NCI-H1092 treated with DMSO at 0.1 percent for 48 hours (cell line): Measurements from ENCODE around the gene HDDC3.

Experiments
- DNase-seq: peaks from one replicate; lab custom pipeline; 2025; lab: John Stamatoyannopoulos, UW

The HDDC3 gene, protein sequence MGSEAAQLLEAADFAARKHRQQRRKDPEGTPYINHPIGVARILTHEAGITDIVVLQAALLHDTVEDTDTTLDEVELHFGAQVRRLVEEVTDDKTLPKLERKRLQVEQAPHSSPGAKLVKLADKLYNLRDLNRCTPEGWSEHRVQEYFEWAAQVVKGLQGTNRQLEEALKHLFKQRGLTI

DNA sequence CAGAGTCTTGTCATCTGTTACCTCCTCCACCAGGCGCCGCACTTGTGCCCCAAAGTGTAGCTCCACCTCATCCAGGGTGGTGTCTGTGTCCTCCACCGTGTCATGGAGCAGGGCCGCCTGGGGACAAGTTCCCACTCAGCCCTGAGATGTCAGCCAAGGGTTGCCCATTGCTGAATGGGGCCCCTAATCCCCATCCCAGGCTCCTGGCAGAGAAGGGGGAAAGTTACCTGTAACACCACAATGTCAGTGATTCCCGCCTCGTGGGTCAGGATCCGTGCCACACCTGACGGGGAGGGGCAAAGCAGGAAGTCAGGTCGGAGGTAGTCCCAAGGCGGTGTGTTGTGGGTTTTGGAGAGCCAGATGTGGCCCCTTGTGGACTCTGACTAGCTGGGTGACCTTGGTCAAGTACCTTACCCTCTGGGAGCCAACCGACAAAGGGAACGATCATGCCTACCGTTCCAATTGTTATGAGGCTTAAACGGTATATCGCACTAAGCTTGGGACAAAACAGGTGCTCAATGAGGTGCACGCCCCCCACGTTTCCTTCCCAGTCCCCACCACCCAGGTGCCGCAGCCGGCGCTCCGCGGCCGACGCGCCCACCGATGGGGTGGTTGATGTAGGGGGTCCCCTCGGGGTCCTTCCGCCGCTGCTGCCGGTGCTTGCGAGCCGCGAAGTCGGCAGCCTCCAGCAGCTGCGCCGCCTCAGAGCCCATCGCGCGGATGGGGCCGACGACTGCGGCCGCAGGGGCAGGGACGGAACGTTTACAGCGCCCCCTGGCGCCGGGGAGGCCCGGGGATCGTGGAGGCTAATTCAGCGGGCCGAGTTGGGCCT lies at the start of gene HDDC3:
HDDC3 (minus strand) TSS at position 722 of the 832 bp plus-strand sequence; CDS start at position 713, 9 bp downstream.
- DNase-seq = peak; percentile 66

DNA sequence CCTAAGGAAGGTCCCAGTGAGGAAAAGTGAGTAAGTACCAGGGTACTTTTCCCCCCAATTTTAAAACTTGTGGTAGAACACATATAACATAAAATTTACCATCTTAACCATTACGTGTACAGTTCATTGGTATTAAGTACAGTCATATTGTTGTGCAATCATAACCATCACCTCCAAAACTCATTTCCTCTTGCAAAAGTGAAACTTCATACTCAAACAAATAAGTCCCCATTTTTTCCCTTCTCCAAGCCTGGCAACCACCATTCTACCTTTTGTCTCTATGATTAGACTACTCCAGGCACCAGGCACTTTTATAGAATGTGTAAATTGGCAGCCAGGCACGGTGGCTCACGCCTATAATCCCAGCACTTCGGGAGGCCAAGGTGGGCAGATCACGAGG lies 49.8 kb upstream of the HDDC3 start:
- DNase-seq = no peak

DNA sequence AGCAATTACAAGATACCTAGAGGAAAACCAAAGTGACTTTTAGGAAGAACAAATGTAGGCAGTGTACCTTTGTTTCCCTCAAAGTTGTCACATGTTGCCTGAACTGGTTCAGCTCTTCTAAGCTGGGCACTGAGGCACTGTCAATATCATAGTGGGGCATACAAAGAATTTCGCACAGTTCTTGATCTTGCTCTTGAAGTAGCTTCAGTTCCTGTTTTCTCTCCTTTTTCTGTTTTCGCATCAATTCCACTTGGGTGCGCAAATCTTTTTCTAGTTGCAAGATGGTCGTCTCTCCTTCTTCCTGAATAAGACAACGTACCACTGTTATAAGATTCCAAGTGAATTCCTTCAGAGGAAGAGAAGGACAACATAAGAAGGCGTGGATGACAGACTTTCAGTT lies 49.3 kb upstream of the HDDC3 start:
- no peak for DNase-seq

DNA sequence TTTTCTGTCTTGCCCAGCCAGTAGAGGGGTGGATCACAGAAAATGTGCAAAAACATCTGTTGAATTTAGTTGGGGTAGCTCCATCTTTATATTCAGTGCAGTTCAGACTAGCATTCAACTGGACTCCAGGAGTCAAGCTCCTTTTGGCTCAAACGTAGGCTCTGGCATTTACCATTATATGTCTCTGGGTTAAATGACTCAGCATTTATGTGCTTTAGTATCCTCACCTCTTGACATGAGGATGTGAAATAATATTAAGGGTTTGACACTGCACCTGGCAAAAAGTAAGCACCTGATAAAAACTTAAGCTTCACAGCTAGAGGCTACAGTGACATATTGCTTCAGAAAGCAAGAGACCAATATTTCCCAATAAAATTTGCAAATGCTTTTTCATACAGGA lies 47.2 kb upstream of the HDDC3 start:
- DNase-seq = no peak

DNA sequence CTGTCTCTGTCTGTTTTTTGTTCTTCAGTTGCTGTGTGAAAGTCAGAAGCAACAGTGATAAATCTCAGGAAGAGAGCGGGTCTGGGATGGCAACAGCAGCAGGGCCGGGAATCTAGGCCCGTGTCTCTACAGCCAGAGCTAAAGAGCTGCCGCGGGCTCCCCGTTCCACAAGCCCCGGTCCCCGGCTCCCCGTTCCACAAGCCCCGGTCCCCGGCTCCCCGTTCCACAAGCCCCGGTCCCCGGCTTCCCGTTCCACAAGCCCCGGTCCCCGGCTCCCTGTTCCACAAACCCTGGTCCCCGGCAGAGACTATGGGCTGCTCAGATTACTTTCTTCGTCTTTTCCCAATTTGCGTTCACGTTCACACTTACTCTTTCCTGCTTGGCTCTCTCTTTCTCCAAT lies 41.9 kb upstream of the HDDC3 start:
- DNase-seq = no peak

DNA sequence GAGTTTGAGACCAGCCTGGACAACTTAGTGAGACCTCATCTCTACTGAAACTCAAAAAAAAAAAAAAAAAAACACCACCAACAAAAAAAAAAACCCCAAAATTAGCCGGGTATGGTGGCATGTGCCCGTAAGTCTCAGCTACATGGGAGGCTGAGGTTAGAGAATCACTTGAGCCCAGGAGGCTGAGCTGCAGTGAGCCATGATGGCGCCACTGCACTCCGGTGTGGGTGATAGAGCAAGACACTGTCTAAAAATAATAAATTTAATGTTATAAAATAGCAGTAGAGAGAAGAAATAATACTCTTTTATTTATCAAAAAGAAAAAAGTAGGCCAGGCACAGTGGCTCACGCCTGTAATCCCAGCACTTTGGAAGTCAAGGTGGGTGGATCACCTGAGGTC lies 39.8 kb upstream of the HDDC3 start:
- no peak for DNase-seq

DNA sequence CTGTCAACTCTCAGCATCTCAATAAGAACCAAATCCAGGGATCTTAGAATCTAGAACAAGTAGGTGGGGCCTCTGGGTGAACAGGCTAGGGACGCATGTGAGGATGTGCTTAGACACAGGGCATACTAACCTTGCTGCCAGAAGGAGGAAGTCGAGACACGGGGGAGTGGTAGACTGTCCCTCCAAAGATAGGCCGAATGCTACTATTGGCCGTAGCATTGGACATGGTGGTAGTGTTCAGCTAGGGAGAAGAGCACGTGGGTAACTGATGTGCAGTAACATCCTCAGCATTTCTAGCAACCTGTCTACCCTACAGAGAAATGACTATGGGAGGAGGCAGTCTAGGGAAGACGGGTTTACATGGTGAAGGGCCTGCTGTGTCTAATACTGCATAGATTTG lies 37.9 kb upstream of the HDDC3 start:
- no peak for DNase-seq

DNA sequence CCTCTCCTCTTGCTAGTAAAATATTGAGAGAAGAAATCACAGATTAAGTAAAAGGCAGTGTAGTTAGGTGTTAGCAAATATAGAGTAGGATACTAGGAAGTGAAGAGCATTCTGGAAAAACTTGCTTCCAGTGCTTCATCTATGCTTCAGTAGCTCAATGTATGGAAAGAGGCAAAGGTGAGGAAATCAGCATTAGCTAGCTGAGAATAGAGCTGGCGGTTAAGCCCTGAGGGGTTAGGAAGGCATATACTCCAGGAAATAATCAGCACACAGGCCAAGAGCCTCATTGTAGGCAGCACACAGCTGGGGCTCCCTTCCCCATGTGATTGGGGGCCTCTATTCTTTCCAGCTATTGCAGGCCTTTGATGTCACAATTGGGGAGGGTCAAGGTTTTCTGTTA lies 36.1 kb upstream of the HDDC3 start:
- DNase-seq = no peak

DNA sequence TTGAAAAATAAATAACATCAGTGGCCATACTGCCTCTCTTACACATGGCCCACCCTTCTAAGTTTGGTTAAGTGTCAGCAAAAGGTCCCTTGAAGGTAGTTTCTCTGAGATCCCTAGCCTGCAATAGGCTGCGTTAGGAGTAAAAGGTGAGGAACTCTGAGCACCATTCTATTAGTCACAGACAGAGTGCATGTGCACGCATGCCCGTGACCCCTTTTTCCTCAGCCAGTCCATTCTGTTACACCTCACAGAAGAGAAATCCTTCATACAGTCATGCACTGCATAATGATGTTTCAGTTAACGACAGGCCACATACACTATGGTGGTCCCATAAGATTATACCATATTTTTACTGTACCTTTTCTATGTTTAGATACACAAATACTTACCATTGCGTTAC lies 34.9 kb upstream of the HDDC3 start:
- no peak for DNase-seq

DNA sequence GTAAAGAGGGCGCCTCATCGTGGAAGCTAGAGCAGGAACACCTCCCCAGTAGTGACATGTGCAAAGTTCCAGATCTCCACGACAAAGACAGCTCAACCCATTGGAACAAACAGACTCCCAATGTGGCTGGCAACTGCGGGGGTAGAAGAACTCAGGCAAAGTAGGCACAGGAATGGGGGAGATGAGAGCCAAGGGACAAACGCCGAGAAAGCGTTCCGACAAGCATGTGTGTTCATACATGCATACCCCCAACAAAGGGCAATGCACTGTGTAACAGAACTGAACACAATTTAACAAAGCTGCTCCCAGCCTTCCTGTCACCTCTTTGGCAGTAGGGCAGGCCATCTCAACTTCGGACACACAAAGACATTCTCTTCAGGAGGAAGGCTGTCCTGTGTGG lies 33.9 kb upstream of the HDDC3 start:
- no peak for DNase-seq

DNA sequence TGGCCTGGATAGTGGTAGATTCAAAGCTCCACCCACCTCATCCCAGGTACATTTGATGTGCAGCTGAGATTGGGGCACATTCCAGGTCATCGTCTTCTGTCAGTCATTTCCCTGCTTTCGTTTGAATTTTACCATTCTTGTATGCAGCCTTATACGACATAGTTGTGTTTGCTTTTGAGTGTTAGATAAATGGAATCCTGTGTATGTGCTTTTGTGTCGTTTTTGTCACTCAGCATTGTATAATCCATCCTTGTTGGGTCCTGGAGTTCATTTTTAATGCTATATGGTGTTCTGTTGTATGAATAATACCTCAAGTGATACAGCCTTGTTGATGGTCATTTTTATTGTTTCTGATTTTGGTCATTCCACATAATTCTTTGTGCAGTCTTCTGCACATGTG lies 29.7 kb upstream of the HDDC3 start:
- DNase-seq = no peak

DNA sequence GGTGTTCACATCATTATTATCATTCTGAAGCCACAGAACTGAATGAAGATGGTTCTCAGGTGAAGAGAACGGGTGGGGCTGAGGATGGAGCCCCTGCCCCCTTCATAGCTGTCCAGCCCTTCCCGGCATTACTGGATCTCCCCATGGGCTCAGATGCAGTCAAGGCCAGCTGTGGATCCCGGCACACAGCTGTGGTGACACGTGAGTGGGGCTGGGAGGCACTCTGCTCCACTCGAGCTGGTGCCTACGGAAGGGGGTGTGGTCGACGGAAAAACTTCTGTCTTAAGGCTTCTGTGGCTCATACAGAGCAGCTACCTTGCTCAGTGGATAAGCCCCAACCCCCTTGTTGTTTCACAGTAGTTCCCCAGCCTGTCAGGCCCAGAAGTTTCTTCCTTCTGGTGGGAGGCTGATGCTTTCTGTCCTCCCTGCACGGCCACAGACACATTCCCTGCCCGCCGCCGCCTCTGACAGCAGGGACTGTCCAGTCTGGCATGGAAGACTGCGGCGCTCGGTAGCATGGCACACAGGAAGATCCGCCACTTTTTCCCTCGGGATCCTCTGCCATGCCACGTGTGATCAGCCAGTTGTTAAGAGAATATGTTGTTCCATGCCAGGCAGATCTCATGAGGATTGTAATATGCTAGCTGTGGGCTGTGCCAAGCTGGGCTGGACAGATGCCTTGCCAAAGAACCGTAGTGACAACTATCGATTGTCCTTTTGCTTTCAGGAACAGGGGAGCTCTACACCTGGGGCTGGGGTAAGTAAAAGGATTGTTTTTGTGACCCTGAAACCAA lies 28.1 kb upstream of the HDDC3 start:
- no peak for DNase-seq

DNA sequence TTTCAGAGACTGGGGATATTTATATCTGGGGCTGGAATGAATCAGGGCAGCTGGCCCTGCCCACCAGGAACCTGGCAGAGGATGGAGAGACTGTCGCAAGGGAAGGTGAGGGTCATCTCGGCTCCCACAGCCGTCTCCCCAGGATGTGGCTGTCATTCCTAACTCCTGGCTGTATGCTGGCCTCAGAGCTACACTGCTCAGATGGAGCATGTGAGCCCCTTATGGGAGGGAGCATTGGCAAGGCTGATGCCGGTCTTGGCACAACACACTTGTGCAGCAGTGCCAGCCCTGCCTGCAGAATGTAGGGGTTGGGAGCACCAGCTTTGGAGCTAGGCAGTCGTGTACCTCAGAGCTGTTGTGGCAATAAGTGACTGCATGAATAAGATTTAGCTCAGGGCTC lies 27.5 kb upstream of the HDDC3 start:
- peak; percentile 9 for DNase-seq

DNA sequence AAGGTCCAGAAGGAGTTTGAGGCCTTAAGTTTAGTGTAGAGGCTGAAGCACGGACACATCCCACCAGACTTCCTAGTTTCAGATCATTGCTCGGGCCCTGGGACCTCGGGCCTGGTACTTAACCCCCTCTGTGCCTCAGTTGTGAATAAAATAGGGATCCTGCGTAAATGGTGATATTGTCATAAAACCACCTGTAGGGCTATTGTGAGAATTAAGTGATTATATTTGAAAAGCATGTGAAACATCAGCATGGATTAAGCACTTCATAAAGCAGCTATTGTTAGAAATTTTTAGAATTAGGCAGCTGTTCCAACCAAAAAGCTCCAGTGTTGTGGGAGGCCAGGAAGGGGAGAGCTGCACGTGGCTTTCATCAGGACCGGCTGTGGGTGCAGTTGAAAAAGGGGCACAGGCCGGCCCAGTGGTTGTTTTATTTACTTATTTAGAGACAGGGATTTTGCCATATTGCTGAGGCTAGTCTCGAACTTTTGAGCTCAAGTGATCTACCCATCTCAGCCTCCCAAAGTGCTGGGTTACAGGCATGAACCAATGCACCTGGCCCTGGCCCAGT lies 26.8 kb upstream of the HDDC3 start:
- no peak for DNase-seq

DNA sequence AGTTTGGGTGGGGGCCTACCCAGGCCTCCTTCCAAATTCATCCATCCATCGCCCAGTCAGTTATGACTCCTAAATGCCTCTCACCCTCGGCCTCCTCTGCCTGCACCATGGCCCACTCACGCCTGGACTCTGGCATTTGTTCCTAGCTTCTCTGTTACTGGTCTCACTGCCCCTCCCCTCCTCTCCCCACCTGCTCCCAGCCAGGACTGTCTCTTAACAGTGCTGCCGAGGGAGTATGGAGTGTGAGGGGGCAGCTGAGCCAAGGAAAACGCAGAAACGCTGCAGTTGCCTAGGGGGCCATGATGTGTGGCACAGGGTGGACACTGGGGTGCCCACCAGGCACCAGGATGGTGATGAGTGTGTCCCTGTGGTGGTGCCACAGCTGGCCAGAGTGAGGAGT lies 25.4 kb upstream of the HDDC3 start:
- no peak for DNase-seq

DNA sequence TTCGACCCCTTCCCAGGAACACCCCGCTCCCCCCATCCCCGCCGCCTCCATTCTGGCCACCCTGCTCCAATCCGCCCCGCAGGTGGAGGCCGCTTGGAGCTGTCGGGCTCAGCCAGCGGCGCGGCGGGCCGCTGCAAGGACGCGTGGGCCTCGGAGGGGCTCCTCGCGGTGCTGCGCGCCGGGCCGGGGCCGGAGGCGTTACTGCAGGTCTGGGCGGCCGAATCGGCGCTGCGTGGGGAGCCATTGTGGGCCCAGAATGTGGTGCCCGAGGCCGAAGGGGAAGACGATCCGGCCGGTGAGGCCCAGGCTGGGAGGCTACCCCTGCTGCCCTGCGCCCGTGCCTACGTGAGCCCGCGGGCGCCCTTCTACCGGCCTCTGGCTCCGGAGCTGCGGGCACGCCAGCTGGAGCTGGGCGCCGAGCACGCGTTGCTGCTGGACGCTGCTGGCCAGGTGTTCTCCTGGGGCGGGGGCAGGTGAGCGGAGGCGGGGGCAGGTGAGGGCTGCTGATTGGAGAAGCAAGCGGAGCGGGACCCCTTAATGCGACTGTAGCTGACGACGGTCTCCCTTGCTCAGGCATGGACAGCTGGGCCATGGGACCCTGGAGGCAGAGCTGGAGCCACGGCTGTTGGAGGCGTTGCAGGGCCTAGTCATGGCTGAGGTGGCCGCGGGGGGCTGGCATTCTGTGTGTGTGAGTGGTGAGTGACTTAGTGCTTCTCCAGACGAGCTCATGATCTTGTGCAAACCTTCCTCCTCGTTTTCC lies 24.9 kb upstream of the HDDC3 start:
- DNase-seq = peak; percentile 19

DNA sequence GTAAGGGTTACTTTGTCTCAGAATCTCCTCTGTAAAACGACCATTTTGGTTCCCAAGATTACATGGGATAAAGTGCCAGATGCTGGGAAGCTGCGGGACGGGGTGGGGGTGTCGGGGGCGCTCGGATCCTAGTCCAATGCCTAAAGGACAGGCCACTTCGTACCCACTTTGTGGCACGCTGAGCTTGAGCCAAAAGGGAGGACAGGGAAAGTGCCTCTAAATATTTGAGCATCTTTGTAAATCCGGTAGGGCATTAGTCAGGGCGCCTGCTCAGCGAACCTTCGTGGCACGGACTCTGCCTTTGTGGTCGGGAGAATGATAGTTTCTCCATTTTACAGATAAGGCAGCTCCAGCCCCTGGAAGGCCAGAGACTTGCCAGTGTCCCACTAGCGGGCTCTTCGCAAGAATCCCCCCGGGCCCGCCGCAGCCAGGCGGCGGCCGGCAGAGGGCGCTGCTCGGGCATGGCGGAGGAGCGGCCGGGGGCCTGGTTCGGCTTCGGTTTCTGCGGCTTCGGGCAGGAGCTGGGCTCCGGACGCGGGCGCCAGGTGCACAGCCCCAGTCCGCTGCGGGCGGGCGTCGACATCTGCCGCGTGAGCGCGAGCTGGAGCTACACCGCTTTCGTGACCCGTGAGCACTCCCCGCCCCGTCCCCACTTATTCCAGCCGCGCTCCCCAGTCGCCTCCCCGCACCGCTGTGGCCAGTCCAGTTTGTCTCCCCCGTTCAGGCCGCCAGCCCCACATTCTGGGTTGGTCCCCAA lies 24.1 kb upstream of the HDDC3 start:
- peak; percentile 70 for DNase-seq

DNA sequence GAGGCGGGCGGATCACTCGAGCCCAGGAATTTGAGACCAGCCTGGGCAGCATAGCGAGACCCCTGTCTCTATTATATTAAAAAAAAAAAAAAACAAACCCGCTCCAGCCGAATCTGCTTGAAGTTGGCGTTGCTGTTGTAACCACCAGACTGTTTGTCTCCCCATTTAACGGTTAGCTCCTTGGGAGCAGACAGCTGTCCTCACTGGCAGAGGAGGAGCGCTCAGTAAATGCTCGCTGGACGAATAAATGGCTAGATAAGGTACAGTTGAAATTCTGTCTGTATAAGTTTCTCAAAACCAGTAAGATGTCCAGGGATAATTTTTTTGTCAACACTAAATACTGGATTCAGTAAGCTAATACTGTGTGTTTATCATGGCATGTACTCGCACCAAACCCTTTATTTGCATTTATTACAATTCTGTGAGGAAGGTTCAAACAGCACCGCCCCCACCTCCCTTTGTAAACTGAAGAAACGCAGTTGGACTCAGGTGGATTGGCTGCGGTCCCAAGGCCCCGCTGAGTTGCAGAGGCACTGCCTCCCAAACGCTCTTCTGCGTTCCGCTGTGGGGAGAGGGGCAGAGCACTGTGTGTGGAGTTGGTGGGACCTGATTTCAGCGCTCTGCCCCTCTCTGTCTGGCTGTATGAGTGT lies 23.4 kb upstream of the HDDC3 start:
- DNase-seq = peak; percentile 35

DNA sequence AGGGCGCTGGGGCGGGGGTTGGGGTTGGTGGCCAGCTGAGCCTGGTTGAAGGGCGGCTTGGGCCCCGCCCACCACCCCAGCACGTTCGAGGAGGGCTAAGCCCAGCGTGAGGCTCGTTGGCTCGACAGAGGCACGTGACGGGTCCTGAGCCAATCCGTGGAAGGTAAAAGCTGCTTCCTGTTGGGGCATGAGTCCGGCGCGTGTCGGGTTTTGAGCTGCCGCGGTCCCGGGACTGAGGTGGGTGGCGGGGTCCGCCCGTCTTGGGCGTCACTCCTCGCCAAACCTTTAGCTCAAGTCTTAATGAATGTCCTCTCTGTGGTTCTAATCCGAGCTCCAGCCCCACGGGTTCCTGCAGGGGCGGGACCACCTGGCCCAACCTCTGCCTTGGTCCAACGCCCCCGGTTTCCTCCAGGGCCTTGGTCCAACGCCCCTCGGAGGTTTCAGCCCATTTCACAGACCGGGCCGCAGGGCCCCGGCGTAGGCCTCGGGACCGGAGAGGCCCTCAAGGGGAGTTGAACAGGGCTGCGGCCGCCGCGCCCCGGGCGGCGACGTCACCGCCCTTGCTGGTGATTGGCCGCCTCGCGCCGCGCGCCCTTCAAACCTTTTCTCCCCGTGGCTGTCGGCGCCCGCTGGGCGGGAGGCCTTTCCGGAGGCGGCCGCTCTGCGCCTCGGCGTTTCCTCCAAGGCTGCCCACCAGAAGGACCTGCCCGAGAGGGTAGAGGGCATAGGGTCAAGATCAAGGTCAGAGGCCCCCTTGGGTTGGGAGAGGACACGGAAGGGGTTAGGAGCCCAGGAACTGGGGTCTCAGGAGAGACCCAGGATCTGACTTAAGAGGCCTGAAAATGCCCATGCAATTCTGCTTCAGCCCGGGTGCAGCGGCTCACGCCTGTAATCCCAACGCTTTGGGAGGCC lies 22.6 kb upstream of the HDDC3 start, which contains the start of gene RCCD1:
RCCD1 (plus strand) TSS at position 173 of the 912 bp plus-strand sequence. CDS start 1,851 bp downstream, outside the sequence.
- DNase-seq = peak; percentile 80
